Measurements from ENCODE around the gene TREH.

GRCh38 chr11:118653684-118654390, 25.6 kb downstream of the TREH start:
- no peak for TF ChIP-seq CTCF (IDR thresholded peaks at IDR 0.05)
- TF ChIP-seq RCOR1 (IDR thresholded peaks at IDR 0.05; ENCODE audit: low read length): no peak
- no peak for TF ChIP-seq FOSL2 (IDR thresholded peaks at IDR 0.05; ENCODE audit: borderline replicate concordance, low read depth)

Data from SK-N-SH (cell line).